HG03280 (cell line): ENCODE results near the gene AGAP1.

Source experiments
- ATAC-seq: cut with Tn5 transposase; IDR thresholded peaks from one replicate; pipeline ENCODE4 v1.9.1; 2021; ENCODE audit warnings: mild to moderate bottlenecking, moderate library complexity; ENCODE audit not compliant: unreplicated experiment

AGAP1 gene

DNA sequence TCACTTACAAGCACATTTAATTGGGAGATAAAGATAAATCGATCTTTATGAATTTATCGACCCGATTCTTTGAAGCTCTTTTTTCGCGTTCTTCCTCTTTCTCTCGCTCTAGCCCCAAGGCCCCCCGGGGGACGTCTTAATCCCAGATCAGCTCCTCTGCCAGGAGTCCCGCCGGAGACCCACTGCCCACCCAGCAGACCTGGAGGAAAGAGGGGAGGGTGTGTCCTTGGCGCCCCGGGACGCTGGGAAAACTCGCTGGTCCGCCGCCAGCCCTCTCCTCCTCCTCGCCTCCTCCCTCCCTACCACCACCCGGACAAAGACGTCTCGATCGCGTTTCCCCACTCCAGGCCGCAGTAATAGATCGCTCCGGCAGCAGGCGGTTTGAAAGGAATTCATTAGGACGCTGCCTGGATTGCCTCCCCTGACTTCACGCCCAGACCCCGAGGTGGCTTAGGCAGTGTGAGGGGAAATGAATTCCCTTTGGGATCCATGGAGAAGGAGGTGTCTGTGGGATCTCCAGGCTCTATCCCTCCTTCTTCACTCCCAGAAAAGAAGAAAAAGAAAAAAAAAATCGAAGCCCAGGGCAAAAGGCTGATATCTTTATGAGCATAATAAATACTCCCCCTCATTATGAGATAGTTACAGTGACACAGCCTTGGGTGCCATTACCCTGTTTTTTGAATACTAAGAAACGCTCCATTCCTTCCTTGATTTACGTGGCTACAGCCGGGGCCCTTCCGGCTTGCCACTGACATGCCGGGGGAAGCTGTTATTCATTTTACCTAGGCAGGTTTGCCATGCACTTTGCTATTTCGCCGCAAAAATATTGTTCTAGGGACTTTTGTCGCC is 676.1 kb downstream of the AGAP1 start:
- no peak for ATAC-seq

DNA sequence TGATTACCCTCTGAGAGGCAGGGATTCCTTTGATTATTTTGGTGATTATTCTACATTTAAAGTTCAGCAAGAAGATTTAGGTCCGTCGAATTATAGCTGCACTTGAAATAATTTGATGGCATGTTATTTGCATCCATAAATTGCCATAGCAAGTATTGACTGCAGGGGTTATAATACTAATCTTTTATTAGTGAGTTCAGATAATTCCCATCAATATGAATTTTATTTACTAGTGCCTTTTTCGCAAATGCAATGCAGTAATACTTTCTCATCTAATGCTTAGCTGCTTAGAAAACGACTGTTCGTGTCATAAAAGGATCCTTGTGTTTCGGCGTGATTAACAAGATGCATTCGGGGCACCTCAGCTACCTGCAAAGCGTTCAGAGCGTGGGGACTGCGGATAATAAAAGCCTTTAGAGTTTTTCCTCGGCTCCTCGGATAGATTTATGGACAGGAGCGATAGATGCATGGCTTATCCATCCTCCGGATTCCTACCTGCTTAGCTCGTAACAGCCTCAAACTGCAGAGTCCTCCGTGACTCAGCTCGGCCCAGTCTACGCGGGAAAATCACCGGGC is 676.8 kb downstream of the AGAP1 start:
- no peak for ATAC-seq

DNA sequence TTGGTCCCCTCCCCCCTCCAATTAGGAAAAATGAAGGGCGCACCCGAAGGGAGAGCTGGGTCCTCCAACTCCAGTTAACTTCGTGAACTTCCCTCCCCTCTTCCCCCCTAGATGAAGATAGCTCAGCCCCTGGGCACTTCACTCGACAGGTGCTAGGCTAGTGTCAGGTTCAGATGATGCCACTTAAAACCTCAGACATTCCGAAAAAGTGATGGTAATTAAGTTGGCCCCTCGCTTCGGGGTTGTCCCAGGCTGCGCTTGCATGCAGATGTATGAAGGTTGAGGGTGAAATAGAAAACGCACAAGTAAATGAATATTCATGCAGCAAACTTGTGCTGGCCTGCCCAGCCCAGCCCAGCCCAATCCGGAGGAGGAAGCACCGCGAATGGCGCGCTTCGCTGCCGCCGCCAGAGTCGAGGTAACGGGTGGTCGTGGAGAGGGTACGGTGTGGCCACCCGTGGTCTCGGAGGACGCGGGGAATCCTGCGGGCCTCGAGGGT is 677.4 kb downstream of the AGAP1 start:
- ATAC-seq, result no peak

DNA sequence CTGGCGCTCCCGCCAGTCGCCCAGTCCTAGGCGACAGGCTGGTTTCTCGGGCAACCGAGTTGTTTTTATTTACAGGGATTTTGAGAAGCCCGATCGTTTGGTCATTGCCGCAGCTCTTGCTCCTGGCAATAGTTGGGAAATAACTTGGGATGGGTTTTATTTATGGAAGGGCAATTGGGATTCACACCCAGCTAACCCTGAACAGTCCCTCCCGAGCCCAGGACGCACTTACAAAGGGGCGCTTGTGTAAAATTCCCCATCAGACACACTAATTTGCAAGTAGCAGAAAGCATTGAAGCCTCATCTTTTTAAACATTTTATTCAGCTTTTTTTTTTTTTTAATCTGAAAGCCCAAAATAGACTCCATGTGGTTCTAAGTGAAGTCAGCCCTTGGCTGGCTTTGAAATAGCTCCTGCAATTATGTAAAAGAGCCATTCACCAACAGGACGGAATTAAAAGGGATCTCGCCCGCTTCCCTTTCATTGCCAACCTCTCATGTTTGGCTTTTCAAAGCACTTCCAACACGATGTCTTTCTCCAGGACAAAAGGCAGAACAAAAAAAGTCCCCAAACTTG is 677.9 kb downstream of the AGAP1 start:
- ATAC-seq, result no peak

DNA sequence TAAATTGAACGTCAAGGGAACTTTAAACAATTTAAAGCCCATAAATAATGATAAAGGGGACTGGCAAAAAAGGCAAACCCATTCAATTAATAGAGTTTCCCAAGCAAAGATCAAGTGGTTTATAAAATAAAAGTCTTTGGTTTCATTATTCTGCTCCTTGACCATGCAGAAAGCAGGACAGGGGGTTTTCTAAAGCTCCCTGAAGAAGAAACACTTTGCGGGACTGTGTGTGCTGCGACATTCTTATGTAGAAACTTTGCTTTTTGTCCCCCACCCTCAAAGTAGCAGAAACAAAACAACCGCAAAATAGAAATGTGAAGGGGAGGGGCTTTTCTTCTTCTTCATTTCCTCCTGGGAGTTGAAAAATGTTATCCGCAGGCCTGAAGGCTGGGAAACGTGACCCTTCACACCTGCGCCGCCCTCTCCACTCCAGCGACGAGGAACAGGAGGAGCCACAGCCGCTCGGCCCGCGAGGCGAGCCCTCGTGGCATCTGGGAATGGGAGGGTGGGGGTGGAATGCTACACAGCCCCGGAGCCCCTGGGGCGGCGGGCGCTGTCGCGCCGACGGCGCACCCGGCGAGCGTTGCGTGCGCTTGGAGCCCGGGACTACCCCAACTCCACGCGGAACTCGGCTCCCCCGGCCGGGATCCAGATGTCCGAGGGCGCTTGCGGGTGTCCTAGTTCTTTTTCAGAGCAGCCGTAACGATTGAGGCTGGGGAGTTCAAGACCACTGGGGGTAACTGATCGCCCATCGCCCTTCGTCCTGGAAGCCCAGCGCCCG is 678.6 kb downstream of the AGAP1 start:
- ATAC-seq, result no peak

DNA sequence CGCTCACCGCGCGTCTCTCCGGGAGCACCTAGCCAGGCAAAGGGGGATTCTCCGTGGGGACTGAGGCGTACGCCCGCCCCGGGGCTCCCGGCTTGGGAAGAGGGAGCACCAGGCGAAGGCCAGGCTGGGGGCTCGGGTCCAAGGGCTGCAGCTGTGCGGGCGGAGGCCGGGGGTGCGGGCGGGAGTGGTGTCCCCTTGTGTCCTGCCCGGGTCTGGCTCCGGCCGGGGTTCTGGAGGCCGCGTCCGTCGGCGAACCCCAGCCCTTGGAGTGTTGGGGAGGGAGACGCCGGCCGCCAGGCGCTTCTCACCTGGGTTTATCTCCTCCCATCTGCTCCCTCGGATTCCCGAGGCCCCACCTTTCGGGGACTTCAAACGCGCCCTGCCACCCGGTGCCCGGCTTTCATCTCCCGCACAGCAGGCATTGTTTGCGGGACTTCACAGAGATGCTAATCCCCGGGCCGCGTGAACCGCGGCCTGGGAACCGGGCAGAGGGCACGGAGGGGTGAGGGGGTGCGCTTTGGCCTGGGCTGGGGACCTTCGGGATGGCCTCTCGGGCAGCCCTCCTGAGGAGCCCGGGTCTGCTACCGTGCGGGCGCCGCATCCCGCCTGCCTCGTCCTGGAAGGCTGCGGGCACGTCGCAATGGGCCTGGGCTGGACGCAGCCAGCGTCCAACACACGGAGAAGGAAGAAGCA is 679.3 kb downstream of the AGAP1 start:
- no peak for ATAC-seq

DNA sequence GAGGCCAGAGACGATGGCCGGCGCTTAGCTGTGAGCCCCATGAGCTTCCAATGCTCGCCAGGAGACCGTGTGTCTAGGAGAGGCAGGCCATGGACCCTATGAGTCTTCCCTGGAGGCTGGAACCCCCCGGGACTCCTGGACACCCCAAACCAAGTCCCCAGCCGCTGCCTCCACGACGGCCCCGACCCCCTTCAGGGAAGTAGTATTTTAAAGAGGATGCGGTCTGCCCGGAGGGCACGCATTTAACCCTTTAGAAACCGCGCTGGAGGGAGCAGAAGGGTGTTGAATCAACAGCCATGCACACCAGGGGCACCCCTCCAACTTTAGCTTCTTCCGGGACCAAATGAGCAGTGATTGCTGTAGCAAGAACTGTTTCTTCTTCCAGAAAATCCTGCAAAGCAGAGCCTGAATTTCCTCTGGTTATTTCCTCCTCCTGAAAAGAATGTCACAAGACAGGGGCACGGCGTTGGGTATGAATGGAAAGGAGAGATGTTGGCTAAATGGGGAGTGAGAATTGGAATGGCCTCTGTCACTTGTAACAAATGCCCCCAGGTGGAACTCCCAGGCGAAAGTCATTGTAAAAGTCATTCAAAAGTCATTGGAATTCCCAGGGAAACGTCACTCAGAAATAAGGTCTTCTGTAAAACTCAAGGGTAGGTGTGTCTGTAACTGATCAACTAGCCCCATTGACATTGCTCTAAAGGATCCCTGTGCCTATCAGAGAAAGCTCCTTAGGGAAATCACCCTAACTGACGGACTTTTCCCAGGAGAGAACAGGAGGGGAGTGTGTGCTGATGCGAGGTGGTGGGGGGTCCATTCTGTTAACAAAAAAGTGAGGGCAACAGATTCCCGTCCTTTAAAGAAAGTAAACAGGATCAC is 680.1 kb downstream of the AGAP1 start:
- no peak for ATAC-seq

DNA sequence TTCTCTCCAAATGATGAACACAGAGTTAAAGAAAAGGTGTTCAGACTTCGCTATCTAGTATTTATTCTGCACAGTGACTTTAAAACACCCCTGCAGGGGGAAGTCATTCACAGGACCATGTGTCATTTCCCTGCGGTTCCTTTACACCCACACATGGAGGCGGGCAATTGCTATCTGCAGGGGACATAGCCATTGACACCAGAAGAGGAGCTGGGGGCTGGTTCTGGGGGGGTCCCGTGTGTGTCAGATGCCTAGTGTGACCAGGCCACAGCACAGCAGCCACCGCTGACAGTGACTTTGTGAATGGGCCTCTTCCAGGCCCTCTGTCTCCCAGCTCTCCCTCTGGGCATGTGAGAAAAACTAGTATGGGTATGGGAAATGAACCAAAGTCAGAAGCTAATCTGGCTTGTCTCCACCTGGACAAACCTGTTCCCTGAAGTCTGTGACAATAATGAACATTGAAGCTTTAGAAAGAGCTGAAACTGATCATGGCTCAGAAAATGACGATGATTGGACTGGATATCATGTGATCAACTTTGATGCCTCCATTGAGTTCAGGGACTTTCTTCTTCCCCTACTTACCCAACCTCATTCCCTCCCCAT is 681.8 kb downstream of the AGAP1 start:
- ATAC-seq, result no peak

DNA sequence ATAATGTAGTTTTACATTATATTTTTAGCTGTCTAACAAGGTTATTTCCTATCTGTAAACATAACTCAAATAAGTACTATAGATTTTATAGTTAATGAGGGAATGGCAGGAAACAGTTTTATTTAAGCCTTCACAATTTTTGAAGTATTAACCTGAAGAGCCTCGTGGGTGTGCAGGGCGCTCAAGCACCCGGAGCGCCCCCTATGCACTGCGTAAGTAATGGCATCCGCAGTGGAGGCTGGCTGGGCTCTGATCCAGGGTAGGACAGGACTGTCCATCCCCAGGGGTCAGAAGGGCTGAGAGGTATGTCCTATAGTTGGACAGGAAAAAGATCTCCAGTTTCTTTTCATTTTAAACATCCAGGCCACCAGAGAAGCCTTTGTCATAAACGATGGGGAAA is 682.6 kb downstream of the AGAP1 start:
- ATAC-seq, result no peak

DNA sequence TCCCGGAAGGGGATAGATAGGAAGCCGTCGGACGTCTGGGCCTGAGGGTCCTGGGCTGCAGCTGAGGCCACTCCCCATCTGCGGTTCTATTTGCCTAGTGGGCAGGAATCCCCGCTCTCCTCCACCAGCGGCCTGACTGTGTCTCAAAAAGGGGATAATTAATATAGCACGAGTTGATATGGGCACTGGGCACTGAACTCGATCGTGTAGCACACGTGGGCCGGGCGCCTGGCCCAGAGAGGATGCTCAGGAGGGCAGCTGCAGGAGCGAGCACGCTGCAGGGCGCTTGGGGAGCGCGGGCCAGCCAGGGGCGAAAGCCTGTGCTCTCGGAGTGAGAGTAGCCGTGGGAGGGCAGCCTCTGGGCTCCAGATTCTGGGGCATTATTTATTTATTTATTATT is 683.1 kb downstream of the AGAP1 start:
- ATAC-seq, result no peak

DNA sequence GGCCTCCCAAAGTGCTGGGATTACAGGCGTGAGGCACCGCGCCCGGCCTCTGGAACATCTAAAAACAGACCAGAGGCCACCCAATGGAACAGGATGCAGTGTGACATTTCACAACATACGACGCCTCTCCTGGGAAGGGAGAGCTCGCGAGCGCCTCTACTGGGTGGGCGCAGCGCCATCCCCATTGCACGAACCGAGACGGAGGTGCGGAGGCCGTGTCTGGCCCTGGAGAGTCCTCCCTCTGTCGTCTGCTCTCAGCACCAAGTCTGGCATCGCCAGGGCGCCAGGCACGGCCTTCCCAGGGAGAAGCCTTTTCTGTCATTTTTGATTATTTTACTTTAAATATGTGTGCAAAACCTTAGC is 683.7 kb downstream of the AGAP1 start:
- ATAC-seq, result no peak

DNA sequence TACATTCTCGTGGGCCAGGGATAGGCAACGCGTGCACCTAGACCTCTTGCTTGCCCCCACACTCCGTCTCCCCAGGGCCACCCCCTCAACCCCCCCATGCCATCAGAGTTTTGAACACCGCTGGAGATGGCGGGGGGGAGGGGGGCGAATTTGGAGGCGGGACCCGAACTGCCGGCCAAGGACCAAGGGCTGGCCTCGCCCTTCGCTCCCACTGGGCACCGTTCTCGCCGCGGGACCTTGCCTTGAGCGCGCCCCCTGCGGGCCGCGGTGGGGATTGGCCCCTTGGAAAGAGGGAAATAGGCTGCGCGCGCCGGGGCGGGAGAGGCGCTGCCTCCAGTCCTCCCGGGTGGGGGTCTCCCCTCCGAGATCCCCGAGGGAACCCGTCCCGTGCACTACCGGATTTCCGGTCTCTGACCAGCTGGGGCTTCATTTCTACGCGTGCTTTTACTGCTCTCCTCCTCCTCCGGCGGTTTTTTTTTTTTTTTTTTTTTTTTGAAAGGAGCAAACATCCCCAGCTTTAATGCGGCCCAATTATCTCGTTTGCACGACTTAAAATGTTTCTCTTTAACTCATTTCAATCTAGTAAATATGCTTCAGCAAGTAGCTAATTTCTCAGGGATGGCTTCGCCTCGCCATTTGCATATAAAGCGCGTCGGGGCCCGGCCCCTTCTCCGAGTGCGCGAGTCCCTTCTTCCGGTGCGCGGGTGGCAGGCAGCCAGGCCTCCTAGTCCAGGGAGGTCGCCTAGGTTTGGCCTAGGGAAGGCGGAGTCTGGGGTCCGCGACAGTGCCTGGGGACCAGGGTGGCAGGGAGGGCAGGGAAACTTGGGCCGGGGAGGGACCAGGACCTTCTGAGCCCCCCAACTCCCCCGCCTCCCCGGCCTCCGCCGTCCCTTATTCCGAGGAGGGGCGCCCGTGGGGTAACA is 684.4 kb downstream of the AGAP1 start:
- no peak for ATAC-seq

DNA sequence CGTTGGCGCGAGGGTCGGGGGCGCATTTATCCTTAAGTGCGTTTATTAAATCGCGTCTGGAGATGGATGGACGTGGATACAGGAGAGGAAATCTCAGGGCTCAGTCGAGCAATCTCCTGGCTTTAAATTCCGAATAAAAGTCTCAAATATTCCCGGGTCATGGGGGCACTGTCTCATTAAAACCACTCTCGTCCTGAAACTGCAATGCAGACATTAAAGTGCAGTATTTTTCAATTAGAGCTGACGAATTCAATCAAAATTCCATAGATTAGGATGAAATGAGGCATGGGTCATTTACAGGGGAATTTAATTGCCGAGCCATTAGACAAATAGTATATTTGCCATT is 685.0 kb downstream of the AGAP1 start:
- ATAC-seq, result no peak

DNA sequence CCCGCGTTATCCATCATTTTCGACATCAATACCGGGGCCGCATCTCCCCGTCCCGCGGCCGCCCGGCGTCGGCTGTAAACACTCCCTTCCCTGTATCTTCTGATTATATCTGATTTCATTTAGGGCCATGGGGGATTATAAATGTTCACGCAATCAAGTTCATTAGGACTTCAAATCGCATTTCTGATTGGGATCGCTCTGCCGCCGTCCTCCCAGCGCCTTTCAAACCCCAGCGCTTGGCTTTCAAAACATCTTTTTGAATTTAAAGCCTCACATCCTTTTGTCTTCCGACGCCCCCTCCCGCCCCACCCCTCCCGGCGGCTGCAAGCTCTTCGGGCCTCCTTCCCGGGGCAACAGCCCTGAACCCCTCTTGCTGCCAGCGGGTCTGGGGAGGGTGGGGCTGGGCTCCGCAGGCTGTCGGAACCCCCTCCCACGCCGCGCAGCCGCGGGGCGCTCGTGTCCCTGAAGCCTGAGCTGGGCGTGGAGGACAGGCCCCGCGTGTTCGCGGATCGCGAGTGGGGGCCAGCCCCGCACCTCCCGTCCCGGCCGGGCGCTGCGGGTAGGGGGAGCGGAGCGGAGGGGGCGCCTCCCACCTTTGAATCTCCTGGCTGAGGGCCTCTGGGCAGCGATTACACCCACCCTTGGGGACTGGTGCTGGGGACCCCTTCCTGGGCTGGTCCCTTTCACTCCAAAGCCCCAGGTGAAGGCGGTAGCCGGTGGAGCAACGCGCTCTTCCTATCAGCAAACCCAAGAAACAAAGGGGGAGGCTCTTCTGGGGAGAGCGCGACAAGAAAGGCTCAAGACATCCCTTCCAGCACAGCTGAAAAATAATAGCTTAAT is 685.6 kb downstream of the AGAP1 start:
- no peak for ATAC-seq

DNA sequence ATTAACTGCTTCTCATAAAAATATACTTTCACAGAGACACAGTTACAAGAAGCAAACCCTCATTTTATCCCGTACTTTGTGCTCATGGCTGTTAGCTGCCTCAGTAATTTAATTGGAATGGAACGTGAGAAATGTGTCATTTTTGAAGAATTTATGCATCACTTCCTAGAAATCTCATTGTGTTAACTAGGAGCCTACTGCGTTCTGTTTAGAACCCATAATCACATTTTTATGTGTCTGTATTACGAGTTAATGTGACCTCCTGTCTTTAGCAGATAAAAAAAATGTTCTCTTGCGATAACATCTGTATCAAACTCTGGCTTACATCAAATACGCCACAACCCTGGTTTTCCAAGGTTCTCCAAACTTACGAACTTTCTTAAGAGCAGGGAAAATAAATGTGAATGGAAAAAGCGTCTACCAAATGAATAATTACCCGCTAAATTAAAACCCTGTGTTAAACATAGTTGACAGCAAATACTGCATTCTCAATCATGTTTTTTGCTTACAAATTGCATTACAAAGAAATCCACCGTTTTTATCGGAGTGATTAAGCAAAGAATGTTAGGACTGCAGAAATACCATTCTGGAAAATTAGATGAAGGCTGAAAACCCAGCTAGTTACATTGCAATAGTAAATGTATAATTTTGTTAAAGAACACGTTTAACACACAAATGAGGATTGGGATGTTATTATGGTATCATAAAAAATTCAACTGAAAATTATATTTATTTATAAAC is 686.4 kb downstream of the AGAP1 start:
- ATAC-seq, result no peak

DNA sequence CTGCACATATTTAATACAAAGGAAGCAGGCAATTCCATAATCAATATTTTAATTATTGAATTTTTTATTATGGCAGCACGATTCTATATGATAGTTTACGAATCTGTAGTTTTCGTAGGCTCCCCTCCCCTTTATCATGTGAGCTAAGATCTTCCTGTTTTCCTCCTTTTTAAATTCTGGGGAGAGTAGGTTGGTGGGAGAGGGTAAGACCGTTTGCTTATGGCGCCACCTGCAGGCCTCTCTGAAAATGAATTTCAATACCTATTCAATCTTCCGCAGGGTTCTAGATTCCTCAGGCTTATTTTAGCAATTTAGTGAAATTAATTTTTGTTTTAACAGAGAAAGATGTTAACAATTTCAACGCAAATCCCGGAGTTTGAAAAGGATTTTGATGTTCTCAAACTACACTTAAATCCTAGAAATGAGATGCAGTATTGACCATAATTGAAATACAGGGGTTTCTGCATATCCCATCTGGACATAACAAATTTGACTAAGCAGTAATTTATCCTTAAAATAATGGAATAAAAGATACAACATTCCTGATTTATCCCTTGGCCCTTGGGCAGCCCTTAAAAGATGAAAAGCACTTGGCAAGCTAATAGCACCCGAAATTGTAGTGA is 687.1 kb downstream of the AGAP1 start:
- no peak for ATAC-seq
